Left colon (tissue), 2 donors: ENCODE measurements around the gene CNOT10. TPM values are rescaled to one million over a fixed set of nuclear protein-coding genes. Genes with fewer than 3 reads are reported as not detected.
"Not testable (repeated sequence)": the region's sequence is repeated elsewhere in the genome, so short reads cannot be mapped to it uniquely, and the experiment has no call there.

Experiments
- ATAC-seq: fragments of 200-7000 bp; cut with Tn5 transposase; one replicate; pipeline ENCODE4 v1.9.1; 2020; ENCODE audit warnings: mild to moderate bottlenecking, moderate library complexity
- DNase-seq, 2 donors: peaks; one replicate each; pipeline ENCODE4 v3.0.0-alpha.2; 2020
- intact Hi-C, 2 donors: fragments of 100-400 bp; cut with DNase I in 1 of 2; cut with micrococcal nuclease in 1 of 2; formaldehyde crosslinking; loops; one replicate each; pipeline versions ENCODE4 v1.11.2 to v1.14.0; 2022; cut with DNase I, micrococcal nuclease
- total RNA-seq, 2 donors: library from RNA; stranded (reverse); fragmentation: NEBNext Ultra II Directional; extraction: Animal tissue kit (Norgen Biotek cat#: 25700); gene quantifications; one replicate each; pipeline ENCODE4 v1.2.1, GENCODE V29; 2021
- donor health status: DM: no; HTN: no; CAD: no.
- donor health status: DM: yes; HTN: yes; CAD: no.

CNOT10 gene
- total RNA-seq, 2 donors from 2014 or later = 28.0 to 33.4 TPM

DNA sequence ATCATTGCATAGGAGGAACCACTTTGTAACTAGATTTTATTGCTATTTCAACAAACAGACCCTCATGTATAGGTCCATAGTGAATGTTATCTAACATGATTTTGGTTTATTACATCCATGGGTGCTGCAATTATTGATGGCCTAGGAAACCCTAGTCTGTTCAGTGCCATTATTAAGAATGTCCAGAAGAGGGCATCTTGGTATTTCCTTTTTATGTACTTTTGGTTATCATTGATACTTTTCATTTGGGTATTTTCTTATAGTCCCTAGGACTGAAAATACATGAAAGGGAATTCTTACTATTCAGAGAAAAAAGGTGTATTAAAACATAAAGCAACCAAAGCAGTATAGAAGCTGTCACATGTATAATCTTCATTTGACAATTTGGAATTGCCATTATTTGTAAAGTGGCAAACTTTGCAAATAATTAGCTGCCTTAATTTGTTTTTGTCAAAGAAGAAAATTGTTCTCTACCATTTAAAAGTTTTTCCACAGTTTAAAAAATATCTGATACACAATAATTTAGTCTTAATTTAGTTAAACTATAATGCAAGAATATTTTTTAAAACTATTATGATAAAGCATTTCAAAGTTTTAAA is 48.7 kb downstream of the CNOT10 start:
- DNase-seq (no peak), ATAC-seq (peak; percentile 46)
- intact Hi-C loops = no loop called here

DNA sequence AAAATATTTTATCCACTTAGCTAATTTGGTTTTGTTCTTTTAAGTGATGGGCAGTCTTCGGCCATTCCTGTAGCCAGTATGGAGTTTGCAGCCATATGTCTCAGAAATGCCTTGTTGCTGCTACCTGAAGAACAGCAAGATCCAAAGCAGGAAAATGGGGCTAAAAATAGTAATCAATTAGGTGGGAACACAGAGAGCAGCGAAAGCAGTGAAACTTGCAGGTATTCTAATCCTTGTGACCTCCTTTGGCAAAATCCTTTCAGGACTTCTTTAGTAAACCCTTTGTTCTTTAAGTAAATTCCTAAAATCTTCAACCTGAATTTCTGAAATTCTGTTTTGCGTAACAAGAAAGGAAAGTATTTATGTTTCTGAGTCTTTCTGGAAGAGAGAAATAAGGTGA is 49.8 kb downstream of the CNOT10 start:
- intact Hi-C loops = no loop called here
- DNase-seq = no peak
- ATAC-seq = no peak

DNA sequence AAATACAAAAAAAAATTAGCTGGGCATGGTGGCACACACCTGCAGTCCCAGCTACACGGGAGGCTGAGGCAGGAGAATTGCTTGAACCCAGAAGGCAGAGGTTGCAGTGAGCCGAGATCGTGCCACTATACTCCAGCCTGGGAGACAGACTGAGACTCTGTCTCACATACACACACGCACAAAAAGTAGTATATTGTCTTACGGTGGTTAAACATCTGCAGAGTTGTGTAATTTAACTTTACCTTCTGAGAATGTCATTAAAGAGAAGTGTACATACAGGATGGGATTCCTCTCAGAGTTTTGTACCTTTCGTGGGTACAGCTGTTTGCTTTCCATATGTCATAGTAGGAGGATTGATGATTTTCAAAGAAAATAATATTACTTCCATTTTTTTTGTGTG is 58.5 kb downstream of the CNOT10 start:
- peak; percentile 54 for ATAC-seq
- DNase-seq, intact Hi-C loops: not testable (repeated sequence)

DNA sequence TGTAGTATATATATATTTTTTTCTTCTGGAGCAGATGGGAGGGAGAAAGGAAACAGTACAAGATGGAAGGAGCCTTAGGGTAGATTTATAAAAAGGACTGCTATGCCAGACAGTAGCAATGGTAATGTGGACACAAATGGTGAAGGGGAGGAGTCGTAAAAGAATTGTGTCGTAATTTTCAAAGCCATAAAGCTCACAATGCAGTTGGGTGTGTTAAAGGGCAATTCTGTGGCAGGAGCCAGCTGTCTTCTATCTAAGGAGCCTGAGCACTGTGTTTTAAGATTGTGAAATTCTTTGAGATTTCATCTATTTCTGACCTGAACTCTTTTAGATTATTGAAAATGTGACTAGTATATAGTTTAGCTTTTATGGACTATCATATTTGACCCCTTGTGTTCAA is 58.9 kb downstream of the CNOT10 start:
- ATAC-seq = peak; percentile 99
- peak; percentile 15 to 30 for DNase-seq
- intact Hi-C loops = no loop called here

DNA sequence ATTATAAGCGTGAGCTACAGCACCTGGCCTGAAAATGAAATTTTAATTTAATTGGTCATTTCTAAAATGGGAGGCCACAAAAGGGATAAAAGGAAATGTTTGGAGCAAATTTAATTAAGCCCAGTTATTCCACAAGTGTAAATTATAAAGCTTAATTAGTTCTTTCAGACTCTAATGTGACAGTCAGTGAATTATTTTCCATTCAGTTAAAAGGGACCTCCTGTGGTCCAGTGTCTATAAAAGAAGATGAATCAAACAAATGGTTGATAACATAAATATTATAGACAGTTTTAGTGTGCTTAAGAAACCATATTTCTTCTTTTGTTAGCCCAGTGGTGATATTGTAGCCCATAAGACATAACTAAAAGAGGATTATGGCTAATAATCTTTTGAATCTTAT is 66.4 kb downstream of the CNOT10 start:
- intact Hi-C loops = no loop called here
- ATAC-seq (no peak), DNase-seq (no peak)

DNA sequence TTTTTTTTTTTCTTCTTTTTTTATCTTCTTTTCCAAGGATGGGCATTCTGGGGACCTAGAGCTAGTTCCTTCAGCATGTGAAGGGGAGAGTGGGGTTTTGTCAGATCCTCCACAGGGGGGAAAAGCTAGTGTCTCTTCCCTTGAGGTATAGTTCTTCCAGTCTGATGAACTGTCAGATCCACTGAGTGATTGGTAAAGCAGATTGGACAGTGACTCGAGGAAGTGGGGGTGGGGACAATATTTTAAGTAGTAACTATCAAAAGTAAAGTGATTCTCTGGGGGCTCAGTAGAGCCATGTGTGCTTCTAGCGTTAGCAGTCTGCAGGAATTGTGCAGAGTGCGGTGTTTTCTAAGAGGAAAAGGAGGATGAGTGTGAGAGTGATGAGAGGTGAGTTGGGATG is 70.8 kb downstream of the CNOT10 start:
- intact Hi-C loops = no loop called here
- no peak for DNase-seq
- no peak for ATAC-seq

DNA sequence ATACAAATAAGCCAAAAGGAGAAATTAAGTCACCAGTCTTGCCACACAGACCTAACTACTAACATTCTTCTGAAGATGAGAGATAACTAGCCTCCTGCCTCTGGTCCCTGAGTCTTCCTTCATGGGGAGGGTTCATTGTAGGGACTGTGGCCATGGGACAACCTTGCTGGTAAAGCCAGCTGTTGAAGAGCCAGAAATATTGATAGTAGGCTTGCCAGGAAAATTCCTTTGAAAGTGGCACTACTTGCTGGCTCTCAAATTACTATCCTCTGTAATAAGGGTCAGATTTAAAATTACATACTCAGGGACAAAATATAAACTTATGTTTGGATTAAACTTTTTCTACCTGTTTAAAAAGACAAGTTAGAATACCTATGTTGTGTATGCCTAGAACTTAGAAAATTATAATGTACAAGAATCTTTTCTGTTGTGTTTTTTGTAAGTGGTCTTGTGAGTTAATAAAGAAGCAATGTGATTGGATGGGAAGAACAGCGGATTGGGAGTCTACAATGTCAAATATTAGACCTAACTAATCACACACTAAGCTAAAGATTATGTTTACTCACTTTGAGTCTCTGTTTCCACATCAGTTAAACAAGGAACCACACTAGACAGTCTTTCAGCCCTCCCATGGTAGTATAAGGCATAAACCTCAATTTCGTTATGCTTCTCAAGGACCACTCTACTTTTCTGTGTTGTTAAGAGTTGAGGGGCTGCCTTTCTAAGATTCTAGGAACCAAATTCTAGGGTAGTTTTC is 72.8 kb downstream of the CNOT10 start:
- DNase-seq = no peak
- no peak for ATAC-seq
- intact Hi-C loops = no loop called here

DNA sequence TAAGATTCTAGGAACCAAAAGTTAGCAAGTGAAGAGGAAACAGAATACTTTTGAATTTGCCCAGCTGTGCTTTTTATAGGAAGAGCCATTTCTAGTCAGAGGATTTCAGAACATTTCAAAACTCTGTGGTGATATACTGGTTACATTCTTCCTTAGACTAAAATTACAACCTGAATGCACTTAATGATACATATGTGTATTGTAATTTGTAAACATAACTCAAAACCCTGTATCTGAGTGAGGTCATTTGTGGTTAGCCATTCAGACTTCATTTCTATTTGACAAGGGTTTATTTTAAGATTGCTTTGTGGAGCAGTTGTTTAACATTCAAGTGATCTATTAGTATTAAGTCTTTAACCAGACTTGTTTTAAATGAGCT is 73.4 kb downstream of the CNOT10 start:
- intact Hi-C loops = no loop called here
- ATAC-seq = no peak
- DNase-seq = no peak

DNA sequence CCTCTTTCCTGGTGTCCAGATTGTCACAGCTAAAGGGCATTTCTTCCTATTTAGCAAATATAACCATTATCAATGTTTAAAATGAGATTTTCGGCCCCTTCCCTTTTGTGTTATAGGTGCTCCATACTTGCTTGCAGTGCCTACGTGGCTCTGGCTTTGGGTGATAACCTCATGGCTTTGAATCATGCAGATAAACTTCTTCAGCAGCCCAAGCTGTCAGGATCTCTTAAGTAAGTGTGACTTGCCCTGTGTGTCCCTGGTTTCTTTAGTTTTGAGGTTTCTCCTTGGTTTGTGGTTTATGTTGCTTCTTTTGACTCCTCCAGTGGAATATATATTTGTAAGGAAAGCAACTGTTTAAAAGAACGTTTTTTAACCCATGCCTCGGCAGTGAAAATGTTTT is 74.4 kb downstream of the CNOT10 start:
- intact Hi-C loops = no loop called here
- ATAC-seq (no peak), DNase-seq (no peak)

DNA sequence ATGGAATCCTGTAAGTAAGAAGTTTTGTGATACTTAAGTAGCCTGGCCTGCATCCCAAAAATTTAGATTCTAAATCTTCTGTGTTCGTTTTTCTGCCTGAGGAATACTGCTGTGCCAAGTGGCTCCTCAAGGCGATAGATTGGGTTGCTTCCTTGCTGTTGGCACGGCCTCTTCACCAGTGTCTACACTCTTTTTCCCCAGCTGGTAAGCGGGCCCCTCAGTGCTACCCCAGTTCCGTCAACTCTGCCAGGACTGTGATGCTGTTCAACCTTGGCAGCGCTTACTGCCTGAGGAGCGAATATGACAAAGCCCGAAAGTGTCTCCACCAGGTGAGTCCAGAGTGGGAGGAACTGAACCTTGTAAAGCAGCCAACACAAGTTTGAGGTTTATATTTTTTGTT is 79.5 kb downstream of the CNOT10 start:
- ATAC-seq (no peak), DNase-seq (no peak)
- intact Hi-C loops = no loop called here

DNA sequence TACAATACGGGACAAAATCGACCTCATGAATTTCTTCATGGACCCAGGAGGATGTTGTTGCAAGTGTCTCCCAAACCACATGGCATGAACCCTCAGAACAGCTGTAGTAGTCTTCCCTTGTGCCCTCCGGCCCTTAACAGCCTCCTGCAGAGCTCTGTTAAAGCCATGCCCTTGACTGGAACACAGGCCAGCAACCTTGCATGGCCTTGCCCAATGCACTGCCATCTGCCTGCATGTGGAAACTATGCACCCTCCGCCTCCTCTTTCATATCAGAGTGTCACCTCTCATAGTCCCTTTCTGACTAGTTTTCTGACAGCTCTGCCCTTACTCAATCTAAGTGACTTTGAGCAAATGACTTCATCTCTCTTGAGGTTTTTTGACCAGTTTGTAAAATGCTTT is 93.4 kb downstream of the CNOT10 start:
- ATAC-seq = no peak
- intact Hi-C loops = no loop called here
- no peak for DNase-seq

DNA sequence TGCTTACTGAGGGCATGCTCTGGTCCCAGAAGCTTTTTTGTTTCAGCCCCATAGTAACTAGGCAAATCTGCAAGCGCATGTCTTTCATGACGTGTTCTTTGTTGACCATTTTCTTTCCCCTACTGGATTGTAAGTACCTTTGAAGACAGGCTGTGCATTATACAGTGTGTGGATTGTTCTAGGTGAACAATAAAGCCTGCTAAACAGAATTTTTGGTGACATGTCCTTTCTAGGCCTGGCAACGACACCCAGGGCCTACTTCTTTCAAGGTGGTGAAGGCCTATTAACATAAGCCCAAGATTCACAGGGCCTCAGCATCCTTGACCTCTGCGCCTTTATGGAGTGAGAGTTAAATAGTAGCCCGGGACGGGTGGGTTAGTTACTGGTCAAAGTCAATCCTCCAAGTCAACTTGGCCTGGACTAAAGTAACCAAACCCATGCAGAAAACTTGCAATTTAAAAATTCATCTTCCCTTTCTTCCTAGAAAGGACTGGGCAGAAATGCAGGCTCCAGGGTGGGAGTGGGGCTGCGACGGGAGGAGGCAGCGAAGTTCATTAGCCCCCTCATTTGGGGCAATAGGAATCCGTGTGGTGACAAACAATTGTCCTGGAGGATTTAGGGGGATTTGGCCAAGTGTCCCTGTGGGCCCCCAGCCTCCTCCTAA is 95.2 kb downstream of the CNOT10 start:
- DNase-seq = no peak
- intact Hi-C loops = no loop called here
- ATAC-seq = no peak

DNA sequence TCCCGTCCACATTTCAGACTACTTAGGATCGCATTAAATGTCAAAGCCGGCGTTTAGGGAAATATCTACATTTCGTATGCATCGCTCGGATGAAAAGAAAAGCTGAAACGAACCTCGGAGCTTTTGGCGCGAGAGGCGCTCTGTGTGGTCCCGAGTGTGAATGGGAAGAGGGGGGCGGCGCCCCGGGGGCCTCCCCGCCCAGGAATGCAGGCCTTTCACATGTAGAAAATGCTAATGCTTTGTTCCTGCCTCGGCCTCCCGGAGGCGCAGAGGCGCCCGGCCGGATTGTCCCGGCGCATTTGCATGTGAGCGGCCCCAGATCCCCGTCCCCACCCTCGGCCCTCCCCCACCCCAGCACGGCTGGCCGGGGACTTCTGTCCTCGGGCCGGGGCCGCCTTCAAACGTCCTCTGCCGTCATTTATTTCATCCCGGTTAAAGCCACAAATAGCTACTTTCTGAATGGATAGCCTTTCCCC is 95.8 kb downstream of the CNOT10 start:
- DNase-seq (peak; percentile 43 to 46), ATAC-seq (peak; percentile 71)
- intact Hi-C loops = no loop called here

DNA sequence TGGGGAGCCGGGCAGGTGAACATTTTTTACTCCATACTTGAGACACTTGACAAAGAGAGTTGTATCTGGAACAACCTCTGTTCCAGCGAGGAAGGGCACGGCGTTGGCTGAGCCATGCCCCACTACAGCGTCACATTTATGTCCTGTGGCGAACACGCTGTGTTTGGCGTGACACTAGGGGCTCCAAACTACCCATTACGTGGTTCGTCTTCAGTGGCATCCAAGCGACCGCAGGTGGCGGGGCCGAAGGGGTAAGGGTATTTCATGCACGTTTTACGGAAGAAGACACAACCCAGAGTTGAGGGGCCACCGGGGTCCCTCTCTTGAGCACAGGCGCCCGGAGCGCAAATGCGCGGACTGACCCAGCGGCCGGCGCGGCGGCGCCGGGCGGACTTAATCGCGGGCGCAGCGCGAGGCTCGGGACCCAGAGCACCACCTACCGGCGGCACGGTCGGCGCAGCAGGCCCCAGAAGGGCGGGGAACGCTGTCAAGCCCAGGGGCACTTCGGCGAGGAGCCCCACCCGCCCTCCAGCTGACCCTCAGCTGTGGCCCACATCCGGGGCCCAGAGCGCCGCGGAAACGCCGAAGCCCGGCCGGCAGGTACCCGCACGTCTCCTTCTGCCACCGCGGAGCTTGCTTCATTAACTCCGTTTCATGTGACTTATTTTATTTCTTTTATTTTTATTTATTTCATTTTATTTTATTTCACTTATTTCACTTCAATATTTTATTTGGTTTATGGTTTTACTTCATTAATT is 96.4 kb downstream of the CNOT10 start:
- peak; percentile 95 for ATAC-seq
- intact Hi-C loops = no loop called here
- peak; percentile 57 to 83 for DNase-seq

DNA sequence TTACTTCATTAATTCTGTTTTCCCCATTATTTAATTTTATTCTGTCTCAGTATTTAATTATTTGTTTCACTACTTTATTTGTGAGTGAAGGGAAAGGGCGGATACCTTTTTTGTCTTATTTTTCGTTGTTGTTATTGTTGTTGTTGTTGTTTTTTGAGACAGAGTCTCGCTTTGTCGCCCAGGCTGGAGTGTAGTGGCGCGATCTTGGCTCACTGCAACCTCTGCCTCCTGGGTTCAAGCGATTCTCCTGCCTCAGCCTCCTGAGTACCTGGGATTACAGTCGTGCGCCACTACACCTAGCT is 96.9 kb downstream of the CNOT10 start:
- DNase-seq, ATAC-seq, intact Hi-C loops: not testable (repeated sequence)

DNA sequence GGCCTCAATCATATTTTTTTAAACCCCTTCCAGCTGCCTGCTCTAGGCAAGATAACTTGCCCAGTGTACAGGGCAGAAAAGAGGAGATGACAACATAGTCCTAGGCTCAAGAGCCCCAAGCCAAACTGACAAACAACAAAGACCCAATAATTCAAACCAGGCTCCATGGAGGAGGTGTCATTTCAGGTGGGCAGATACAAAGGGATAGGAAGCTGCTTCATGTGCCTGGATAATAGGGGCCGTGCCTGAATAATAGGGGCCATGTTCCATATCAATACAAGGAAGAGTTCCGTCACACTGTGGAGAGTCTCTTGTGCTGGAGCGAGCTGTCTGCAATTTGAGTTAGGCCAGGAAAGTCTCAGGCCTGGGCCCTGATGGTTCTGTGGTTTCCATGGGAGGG is 97.4 kb downstream of the CNOT10 start:
- ATAC-seq (no peak), DNase-seq (no peak)
- intact Hi-C loops = no loop called here

DNA sequence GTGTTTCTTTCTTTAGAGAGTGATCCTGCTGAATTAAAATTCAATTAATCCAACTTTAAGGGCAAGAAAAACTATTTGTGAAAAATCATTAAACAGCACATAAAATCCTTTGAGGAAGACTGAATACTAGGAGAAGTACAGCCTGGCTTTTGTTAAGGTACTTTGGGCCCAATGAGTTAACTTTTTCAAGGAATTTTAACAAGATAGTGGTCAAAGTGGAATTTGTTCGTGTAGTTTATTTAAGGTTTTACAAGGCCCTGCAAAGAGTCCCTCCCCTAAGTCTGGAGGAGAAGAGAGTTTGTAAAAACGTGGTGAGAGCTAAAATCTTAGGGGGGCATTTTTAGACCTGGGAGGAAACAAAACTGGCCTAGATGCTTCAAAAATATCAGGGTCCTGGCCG is 106.8 kb downstream of the CNOT10 start:
- ATAC-seq = no peak
- DNase-seq = no peak
- intact Hi-C loops = no loop called here

DNA sequence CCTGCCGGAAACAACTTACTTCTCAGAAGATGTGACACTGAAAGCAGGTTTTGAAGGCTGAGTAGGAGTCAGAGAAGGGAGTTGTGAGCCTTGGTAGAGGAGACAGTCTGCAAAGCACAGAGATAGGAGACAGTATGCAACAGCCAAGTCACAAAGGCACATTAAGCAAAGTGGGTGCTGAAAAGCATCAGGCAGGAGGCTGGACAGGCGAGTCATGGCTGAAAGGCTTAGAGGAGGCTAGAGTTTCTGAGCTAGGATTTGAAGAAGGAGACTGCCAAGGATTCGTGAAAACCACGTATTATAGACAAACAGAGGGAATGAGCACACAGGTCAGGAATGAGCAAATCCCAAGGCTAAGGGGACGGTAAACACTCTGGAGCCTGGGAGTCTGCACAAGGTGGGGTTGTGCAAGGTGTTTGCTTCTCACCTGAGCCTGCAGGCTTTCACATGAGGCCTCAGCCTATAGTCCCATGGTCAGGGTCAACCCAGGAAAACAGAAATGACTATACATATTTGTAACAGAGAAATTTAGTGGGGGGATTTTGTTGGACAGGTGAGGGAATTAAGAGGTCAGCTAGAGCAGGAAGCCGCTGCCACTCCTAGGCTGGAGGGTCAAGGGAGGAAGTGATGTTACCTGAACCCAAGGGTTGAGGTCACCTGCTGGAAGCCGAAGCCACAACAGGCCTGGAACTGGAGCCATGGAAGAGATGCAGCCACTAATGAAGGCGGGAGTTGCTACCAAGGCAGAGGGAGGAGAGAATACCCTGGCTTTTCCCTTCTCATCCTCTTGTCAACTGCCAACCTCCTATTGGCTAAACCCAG is 109.7 kb downstream of the CNOT10 start:
- intact Hi-C loops = no loop called here
- DNase-seq (no peak), ATAC-seq (no peak)

DNA sequence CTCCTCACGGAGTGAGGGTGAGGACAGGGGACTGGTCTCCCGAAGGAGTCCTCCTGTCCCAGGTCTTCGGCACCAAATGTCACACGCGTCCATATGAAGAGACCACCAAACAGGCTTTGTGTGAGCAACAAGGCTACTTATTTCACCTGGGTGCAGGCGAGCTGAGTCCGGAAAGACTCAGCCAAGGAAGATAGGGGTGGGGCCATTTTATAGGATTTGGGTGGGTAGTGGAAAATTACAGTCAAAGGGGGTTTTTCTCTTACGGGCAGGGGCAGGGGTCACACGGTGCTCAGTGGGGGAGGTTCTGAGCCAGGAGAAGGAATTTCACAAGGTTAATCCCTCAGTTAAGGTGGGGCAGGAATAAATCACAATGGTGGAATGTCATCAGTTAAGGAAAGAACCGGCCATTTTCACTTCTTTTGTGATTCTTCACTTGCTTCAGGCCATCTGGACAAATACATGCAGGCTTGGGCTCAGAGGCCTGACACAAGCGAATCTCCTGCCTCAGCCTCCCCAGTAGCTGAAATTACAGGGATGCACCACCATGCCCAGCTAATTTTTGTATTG is 111.5 kb downstream of the CNOT10 start:
- ATAC-seq, DNase-seq, intact Hi-C loops: not testable (repeated sequence)
